Glomerular visceral epithelial cell (primary cell): ENCODE results near the gene P4HA1.
A peak's percentile ranks its signal among the peaks of the same experiment; 100 is the strongest.
"Not testable (repeated sequence)": the region's sequence is repeated elsewhere in the genome, so short reads cannot be mapped to it uniquely, and the experiment has no call there.

ENCODE experiments used
- DNase-seq: peaks from one replicate; pipeline ENCODE4 v3.0.0-alpha.2; 2016; ENCODE audit errors: extremely low spot score

Gene P4HA1

DNA sequence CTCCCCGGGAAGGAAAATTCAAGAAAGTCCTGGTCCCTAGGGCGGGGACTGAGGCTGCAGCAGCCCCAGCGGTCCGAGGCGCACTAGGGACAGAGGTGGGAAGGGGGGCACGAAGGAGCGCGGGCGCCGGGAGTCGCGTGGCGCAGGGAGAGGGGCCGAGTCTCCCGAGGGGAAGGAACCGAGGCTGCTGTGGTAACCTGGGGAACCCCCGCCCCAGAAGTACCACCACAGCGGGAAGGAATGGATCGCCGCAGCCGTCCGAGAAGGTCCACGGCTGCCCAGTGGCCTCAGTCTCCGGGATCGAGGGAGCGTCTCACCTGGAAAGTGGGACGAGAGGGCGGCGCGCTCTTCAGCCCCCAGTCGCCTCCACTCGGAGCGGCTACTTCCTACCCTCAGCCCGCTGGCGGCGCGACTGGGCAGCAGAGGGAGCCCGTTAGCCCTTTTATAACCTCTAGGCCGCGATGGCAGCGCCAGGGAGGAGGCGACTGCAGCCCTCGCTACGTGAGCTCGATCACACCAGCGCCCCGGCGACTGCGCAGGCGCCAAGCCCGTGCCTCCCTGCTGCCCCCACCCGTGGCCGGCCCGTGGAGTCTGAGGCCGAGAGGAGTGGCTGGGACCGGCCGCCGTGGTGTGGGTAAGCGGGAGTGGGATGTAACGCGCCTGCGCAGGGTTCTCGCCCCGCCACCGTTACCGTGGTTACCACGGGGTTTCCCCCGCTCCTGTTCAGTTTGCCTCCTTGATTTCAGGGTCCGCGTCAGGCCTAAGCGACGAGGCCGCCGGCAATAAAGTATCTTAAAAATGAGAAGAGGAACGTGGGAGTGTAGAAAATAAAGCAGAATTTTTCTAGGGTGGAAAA is at the start of gene P4HA1:
Gene P4HA1, minus strand, starts transcription at position 418 of the 856 bp plus-strand sequence. CDS start 21,983 bp downstream, outside the sequence.
- DNase-seq: peak; percentile 100

DNA sequence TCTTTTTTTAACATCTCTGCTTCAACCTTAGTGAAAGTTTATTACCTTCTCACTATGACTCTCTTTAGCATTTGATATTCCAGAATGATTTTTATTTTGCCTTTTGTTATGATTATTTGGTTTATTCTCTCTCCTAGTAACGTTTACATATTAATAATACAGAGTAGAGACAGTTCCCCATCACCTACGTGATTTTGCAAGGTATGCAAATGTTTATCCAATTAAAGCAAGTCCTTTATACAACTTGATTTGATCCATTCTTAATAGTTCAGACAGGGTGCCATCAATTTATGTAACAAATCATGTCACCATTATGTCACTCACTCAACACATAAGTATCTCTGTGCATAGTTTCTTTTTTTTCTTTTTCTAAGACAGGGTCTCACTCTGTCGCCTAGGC is 44.9 kb upstream of the P4HA1 start:
- DNase-seq: no peak

DNA sequence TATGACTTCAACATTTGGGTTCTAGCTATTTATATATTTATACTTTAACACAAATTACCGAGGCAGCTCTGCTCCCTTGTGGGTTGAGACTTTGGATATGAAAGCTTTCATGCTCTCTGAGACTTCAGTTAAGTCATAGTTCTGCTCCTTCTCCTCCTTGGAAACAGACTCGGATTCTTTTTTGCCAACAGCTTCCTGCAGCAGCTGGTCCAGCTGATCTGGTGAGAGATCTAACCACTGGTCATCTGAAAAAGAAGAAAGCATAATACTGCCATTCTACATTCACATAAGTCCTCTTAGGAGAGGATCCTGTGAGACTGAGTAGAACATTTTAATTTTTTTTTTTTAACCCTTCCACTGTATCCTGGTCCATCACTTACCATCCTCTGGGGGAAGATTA is 42.6 kb upstream of the P4HA1 start:
- no peak for DNase-seq

DNA sequence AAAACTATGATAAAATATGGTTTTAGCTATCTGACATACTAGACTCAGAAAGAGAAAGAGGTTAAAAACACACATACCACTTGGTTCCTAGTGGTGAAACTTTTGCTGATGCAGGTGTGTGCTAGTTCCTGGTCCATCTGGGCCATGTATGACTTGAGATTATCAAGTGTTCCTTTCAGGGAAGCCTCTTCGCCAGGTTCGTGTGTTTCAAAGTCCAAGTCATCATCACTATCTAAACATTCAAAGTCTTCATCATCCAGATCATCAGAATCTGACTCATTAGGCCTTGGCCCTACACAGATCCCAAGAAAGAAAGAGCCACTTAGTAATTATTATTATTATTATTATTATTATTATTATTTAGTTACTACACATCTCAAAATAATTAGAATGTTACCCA is 40.0 kb upstream of the P4HA1 start:
- no peak for DNase-seq

DNA sequence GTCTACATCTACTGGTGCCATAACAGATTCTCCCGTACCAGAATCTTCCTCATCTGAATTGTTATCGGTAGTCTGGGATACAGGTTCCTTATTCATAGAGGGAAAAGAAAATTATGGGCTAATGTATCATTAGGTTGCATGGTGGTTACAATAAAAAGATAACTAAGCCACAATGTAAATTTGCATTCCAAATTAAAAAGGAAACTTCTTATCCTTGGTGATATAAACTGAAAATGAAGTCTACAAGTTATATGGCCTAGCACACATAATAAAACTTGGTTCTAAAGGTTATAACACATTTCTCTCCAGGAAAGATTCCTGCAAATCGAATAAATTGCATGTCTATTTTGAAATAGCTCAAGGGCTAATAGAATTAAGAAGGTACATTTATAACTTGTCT is 38.1 kb upstream of the P4HA1 start:
- no peak for DNase-seq

DNA sequence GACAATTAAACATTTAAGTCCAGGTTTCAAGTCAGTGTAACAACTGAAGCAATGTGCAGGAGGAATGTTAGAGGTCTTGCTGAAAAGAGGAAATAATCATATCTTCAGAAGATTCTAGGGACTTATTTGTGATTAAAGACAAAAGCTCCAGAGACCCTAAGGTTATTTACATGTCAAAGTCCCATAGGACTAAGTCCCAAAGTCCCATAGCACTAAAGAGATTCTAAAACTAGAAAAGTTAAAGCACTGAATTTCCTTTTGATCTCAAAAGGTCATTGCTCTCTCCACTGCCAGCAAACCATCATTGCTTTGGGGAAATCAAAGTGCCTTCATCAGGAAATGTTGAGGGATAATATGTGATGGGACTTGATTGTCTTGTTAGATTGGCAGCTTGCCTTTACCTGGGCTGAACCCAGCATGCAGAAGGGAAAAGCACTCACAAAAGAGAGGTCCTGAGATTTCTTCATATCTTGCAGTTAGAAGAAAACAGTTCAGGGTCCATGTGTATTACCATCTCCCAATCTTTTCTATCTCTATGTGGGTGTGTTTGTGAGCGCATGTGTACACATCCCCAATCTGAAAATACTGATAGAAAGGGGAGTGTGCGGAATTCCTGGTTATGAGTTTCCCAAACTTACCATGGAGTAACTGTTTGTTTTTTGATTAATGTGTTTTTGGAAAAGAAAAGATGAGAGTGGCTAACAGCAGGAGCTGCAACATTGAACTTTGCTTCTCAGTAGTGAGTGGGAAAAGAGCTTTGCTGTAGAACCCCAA is 35.4 kb upstream of the P4HA1 start:
- DNase-seq: no peak

DNA sequence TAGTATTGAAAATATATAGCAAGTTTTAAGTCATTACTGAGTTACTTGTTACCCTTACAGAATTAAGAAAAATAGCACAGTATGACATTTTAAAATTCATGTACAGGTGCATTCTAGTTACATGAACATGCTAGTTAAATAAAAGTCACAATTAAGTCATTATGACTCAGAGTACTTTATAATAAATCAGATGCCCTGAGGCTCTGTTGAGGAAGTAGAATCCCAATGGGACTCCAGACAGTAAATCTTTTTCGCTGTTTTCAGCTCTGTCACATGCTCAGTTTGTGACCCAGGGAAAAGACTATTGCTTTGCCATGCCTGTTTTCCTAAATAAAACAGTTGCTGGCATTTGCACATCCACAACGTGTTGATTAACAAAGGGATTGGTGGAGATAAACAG is 34.6 kb upstream of the P4HA1 start:
- DNase-seq: no peak

DNA sequence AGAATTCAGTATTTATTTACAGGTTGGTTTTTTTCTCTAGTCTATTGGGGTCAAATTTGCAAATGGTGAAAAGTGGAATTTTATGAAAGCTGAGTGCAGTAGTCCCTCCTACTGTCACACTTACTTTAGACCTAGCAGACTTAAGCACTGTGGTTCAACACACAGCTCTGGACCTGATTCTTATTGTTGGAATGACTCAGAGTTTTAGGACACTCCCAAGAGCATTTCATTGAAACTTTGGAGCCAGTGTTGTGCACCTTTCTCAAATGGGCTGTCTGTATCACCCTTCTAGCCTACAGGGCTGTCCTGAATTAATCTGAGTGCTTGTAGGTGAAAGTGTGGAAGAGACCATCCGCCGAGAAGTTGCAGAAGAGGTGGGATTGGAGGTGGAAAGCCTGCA is 29.7 kb upstream of the P4HA1 start:
- no peak for DNase-seq

DNA sequence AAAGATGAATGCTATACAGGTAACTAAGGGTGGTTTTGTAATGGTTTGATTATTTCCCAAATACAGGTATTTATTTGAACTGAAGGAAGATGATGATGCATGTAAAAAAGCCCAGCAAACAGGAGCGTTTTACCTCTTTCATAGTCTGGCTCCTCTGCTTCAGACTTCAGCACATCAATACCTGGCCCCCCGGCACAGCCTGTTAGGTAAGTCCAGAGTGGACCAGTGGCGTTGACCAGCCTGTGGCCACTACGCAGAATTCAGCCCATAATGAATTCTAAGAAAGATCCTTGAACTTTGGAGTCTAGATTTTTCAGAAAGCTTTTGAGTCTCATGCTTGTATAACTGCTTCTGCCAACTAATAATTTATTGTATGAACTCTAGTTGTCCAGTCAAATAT is 23.3 kb upstream of the P4HA1 start:
- DNase-seq: no peak

DNA sequence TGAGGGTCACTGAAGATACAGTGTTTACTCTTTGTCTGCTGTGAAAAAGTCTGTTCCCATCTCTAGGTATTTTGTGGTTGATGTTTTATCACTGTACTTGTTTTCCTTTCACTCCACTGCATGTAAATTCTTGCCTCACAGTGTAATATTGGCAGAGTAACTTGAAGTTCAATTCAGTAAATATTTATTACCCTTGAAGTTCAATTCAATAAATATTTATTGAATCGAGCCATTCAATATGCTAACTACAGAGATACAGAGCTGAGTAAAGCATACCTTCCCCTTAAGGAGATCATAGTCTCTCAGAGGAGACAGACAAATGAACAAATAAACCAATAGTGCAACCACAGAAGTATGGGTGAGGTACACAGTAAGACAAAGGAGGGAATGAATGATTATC is 22.8 kb upstream of the P4HA1 start:
- DNase-seq: no peak

DNA sequence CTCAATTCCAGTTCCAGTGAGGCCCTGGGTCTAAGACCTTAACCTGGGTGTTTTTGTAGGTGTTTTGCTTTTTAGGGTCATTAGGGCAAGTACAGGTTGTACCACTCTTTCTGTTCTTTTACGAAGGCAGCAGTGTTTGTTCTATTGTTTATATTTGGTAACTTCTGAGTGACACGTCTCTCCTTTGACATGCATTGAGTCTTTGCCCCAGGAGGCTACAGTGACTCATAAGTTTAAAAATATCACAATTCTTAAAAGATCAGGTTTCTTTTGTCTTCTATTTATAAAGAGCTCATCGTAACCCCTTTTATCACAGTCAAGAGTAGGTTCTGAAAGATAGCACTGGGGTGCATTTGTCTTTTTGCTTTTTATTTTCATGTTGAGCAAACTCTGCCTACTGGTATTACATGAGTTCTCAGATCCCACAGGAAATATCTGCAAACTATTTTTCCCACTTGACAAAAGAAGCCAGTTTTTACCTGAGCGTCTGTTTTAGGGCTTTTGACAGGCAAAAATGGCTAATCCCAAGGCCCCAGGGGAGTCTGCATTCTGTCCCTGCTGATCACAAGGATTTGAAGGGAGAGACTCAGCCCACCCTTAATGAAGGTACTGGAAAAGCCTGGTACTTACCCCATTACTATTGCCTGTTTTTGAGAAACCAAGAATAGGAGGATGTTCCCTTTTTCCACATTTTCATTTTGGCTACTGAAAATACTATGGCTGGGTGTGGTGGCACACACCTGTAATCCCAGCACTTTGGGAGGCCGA is 21.5 kb upstream of the P4HA1 start:
- peak; percentile 21 for DNase-seq

DNA sequence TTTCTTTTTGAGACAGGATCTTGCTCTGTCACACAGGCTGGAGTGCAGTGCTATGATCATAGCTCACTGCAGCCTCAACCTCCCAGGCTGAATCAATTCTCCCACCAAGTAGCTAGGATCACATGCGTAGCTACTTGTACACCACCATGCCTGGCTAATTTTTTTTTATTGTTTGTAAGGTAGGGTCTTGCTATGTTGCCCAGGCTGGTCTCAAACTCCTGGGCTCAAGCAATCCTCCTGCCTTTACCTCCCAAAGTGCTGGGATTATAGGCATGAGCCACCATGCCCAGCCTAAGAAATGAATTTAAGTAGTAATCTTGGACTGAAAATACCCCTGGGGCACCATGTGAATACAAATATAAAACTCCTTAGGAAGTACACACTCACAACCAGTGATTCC is 19.4 kb upstream of the P4HA1 start:
- DNase-seq: no peak

DNA sequence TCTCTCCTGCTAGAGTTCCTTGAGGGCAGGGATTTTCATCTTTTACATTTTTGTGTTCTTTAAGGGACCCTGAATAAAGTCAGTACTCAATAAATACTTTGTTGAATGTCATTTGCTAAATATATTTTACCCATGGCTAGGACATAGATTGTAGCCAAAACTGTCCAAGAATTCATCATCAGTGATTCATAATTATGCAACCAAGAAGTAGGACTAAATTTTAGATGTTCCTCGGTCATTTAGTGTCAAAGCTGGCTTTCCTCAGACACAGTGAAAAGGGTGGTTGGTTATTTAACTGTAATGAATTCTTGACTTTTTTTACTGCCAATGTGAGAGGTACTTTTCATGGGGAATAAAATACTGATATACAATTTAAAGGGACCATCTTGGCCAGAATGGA is 16.9 kb upstream of the P4HA1 start:
- DNase-seq: no peak

DNA sequence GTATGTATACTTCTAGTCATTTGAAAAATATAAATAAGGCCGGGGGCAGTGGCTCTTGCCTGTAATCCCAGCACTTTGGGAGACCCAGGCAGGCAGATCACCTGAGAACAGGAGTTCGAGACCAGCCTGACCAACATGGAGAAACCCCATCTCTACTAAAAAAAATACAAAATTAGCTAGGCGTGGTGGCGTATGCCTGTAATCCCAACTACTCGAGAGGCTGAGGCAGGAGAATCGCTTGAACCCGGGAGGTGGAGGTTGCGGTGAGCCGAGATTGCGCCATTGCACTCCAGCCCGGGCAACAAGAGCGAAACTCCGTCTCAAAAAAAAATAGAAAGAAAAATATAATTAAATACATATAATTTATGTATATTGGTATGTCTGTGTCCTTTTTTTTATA is 15.4 kb upstream of the P4HA1 start:
- DNase-seq: not testable (repeated sequence)

DNA sequence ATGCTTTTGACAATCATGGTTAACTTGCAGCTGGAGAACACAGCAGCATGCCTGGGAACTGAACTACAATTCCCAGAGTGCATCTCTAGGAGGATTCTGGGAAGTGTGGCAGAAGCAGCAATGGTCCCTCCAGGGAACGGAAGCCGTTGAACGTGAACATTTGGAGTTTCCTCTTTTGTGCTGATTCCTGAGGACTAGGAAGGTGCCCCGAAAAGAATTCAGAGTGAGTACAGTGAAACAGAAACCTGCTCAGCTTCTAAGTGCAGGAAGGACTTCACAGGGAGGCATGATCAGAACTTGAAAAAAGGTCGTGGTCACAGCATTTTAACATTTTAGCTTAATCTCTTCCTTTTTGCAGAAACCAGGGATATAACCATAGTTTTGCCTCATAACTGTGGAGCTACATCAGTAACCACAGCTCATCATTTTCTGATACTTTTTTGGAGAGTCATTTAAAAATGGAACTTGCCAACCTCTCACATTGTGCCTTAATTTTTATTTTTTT is 13.7 kb upstream of the P4HA1 start, which contains the start of gene NUDT13:
Gene NUDT13, plus strand, starts transcription at position 111 of the 505 bp plus-strand sequence. CDS start 3,911 bp downstream, outside the sequence.
- DNase-seq: peak; percentile 81

DNA sequence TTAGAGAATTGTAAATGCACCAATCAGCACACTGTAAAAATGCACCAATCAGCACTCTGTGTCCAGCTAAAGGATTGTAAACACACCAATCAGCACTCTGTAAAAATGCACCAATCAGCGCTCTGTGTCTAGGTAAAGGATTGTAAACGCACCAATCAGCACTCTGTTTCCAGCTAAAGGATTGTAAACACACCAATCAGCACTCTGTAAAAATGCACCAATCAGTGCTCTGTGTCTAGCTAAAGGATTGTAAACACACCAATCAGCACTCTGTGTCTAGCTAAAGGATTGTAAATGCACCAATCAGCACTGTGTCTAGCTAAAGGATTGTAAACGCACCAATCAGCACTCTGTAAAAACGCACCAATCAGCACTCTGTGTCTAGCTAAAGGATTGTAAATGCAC is 12.6 kb upstream of the P4HA1 start:
- DNase-seq: not testable (repeated sequence)

DNA sequence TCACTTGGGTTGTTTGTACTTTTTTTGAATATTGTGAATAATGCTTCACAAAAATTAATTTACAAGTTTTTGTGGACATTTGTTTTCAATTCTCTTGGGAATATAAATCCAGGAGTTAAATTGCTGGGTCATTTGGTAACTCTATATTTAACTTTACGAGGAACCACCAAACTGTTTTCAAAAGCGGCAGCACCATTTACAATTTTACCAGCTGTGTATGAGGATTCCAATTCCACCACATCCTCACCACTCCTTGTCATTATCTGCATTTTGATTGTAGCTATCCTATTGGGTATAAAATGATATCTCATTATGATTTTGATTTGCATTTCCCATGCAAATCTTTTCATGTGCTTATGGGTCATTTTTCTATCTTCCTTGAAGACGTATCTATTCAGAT is 9.6 kb upstream of the P4HA1 start:
- DNase-seq: no peak

DNA sequence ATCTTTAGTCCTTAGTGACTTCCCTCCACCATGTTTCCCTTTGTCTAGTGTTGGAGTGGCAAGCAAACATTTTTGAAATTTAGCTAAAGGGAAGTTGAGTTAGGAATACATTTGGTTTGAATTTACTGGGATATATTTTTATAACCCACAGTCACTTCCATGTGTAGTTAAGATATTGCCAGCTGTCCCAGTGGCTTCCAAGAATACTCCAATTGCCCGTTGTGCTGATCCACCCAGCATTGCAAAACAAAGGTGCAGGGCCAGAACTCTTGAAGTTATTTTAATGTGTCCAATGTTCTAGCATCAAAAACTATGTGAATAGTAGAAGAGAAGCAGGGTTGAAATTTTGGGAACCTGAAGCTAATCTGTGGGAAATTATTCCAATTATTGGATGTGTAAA is 2.5 kb upstream of the P4HA1 start:
- DNase-seq: no peak

DNA sequence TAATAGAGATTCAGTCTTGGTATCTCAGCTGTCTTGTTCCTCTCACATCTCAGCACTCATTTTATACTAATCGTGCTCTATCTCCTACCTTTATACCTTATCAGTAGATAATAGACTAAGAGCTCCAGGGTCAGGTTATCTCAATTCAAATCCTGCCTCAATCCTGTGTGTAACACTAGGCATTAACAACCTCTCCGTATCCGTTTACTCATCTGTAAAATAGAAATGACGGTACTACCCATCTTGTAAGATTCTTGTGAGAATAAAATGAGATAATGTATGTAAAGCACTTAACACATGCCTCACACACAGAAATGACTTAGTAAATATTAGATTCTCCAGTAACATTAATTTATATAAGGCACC is 622 bp upstream of the P4HA1 start:
- no peak for DNase-seq

DNA sequence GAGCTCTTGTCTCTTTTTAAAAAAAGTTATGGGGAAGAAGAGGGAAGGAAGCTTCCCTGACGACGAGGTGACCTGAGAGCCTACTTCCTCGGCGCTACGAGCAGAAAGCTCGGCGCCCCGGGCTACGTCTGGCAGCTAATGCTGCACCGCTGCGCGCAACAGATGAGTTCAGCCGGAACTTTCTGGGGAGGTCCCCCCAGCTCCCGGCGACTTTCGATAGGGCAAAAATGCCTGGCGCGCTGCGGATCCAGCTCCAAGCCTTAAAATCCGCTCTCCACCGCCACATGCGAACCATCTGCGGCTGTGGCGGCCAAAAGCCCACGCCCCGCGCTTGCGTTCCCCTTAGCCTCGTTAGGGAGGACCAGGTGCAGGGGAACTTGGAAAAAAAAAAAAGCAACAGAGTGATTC is 621 bp downstream of the P4HA1 start:
- DNase-seq: peak; percentile 72

DNA sequence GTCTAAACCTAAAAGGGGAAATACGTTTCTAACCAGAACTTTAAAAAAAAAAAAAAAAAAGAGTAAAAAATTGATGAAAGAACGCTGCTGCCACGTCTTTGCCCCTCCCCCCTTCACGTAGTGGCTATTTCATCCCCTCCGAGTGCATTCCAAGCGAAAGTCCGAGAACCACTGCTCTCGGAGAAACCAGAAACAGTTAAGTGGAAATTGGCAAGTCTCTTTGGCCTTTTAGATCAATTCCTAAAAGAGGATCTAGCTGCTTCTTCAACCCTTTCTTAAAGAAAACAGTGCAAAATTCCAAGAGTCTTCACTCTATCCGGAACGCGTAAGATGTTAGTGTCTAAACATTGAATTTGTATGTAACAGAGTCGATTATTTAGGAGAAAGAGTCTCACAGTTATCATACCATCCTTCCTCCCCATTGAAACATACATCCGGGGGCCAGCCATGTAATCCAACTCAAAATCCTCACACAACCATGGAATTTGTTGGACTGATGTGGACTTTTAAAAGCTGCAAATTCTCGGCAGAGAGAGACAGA is 1.1 kb downstream of the P4HA1 start:
- DNase-seq: peak; percentile 77

DNA sequence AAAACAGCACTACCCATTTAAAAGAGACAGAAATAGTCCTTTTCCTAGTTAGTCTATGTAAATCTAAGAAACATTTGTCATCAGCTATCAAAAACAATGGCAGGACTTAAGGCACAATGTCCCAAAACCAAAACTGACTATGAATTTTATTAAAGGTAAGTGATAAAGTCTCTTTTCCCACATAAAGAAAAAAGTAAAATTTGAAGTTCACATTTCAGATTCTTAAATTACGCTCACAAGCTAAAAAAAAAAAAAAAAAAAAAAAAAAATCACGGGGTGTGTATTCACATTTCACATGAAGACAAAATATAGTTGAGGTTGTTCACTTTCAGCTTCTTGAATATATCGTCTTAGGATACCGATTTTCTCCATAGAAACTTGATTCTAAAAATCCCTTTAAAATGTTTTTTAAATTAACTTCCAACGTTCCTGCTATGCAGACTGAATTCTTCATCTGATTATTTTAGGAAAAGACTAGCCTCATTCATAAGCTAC is 1.6 kb downstream of the P4HA1 start:
- no peak for DNase-seq
